SK-N-SH treated with all-trans-retinoic acid at 6 μM for 48 hours (cell line): ENCODE results near the gene CDK14.

Experiments
- BACH2 ChIP-seq: fragments of 250-450 bp; sonication (Bioruptor Pico); IDR thresholded peaks from 2 replicates; pipeline ENCODE4 v1.9.0; 2021; ENCODE audit warnings: mild to moderate bottlenecking, borderline replicate concordance
- CSDC2 ChIP-seq: fragments of 250-450 bp; sonication (Bioruptor Pico); IDR thresholded peaks from 2 replicates; pipeline ENCODE4 v1.5.0; 2020; ENCODE audit warnings: mild to moderate bottlenecking, moderate library complexity
- ISL1 ChIP-seq: fragments of 250-450 bp; sonication (Bioruptor Pico); IDR thresholded peaks from 2 replicates; pipeline ENCODE4 v2.1.2; 2022; ENCODE audit warnings: mild to moderate bottlenecking, moderate library complexity
- RARB ChIP-seq: fragments of 250-450 bp; sonication (Bioruptor Pico); IDR thresholded peaks from 2 replicates; pipeline ENCODE4 v1.8.0; 2021; ENCODE audit warnings: mild to moderate bottlenecking, moderate library complexity
- SNAI2 ChIP-seq: fragments of 250-450 bp; sonication (Bioruptor Pico); IDR thresholded peaks from 2 replicates; pipeline ENCODE4 v1.5.0; 2020; ENCODE audit warnings: mild to moderate bottlenecking, moderate library complexity
- TOX ChIP-seq: fragments of 250-450 bp; sonication (Bioruptor Pico); IDR thresholded peaks from 2 replicates; pipeline ENCODE4 v1.8.0; 2021; ENCODE audit warnings: mild to moderate bottlenecking, moderate library complexity, borderline replicate concordance
- ZC3H10 ChIP-seq: fragments of 250-450 bp; sonication (Bioruptor Pico); IDR thresholded peaks from 2 replicates; pipeline ENCODE4 v1.5.1; 2021; ENCODE audit warnings: mild to moderate bottlenecking, moderate library complexity
- ZFP3 ChIP-seq: fragments of 250-450 bp; sonication (Bioruptor Pico); IDR thresholded peaks from 2 replicates; pipeline ENCODE4 v1.5.0; 2020; ENCODE audit warnings: mild to moderate bottlenecking, moderate library complexity
- TF ChIP-seq, protein P1 (sequence below): fragments of 250-450 bp; sonication (Bioruptor Pico); IDR thresholded peaks from 2 replicates; pipeline ENCODE4 v1.5.1; 2020; ENCODE audit warnings: low read depth, mild to moderate bottlenecking, moderate library complexity
- TF ChIP-seq, protein P2 (sequence below): fragments of 250-450 bp; sonication (Bioruptor Pico); IDR thresholded peaks from 2 replicates; pipeline ENCODE4 v1.8.0; 2020; ENCODE audit warnings: mild to moderate bottlenecking, moderate library complexity, borderline replicate concordance
- TF ChIP-seq, protein P3 (sequence below): fragments of 250-450 bp; sonication (Bioruptor Pico); IDR thresholded peaks from 2 replicates; pipeline ENCODE4 v1.5.0; 2020; ENCODE audit warnings: mild to moderate bottlenecking, moderate library complexity
- TF ChIP-seq, protein P4 (sequence below): fragments of 250-450 bp; sonication (Bioruptor Pico); IDR thresholded peaks from 2 replicates; pipeline ENCODE4 v1.5.1; 2021; ENCODE audit warnings: mild to moderate bottlenecking, moderate library complexity
- TF ChIP-seq, protein P5 (sequence below): fragments of 250-450 bp; sonication (Bioruptor Pico); IDR thresholded peaks from 2 replicates; pipeline ENCODE4 v1.8.0; 2021; ENCODE audit warnings: low read depth, mild to moderate bottlenecking, moderate library complexity, borderline replicate concordance

DNA sequence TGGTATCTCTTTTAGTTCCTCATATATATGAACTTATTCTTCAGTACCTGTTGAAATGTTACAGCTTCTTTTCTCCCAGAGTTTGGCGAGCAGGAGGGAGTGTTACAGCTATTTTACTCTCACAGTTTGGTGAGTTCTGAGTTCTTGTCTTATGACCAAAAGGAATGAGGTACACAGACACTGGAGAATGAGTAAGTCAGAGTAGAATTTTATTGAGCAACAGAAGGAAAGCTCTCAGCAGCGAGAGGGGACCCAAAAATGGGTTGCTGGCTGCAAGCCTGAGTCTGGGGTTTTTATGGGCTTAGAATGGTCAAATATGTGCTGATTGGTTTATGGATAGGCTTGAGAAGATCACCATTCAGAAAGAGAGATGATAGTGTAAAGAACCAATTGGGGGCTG lies 175.2 kb downstream of the CDK14 start:
- TF ChIP-seq CSDC2 = no peak
- TF ChIP-seq TOX (CRISPR knock-in tag) = no peak
- TF ChIP-seq, protein P1, sequence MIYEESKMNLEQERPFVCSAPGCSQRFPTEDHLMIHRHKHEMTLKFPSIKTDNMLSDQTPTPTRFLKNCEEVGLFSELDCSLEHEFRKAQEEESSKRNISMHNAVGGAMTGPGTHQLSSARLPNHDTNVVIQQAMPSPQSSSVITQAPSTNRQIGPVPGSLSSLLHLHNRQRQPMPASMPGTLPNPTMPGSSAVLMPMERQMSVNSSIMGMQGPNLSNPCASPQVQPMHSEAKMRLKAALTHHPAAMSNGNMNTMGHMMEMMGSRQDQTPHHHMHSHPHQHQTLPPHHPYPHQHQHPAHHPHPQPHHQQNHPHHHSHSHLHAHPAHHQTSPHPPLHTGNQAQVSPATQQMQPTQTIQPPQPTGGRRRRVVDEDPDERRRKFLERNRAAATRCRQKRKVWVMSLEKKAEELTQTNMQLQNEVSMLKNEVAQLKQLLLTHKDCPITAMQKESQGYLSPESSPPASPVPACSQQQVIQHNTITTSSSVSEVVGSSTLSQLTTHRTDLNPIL (CRISPR knock-in tag) = no peak
- no peak for TF ChIP-seq BACH2 (CRISPR knock-in tag)
- TF ChIP-seq SNAI2 = no peak
- TF ChIP-seq, protein P2, sequence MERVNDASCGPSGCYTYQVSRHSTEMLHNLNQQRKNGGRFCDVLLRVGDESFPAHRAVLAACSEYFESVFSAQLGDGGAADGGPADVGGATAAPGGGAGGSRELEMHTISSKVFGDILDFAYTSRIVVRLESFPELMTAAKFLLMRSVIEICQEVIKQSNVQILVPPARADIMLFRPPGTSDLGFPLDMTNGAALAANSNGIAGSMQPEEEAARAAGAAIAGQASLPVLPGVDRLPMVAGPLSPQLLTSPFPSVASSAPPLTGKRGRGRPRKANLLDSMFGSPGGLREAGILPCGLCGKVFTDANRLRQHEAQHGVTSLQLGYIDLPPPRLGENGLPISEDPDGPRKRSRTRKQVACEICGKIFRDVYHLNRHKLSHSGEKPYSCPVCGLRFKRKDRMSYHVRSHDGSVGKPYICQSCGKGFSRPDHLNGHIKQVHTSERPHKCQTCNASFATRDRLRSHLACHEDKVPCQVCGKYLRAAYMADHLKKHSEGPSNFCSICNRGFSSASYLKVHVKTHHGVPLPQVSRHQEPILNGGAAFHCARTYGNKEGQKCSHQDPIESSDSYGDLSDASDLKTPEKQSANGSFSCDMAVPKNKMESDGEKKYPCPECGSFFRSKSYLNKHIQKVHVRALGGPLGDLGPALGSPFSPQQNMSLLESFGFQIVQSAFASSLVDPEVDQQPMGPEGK (CRISPR knock-in tag) = no peak
- TF ChIP-seq, protein P3, sequence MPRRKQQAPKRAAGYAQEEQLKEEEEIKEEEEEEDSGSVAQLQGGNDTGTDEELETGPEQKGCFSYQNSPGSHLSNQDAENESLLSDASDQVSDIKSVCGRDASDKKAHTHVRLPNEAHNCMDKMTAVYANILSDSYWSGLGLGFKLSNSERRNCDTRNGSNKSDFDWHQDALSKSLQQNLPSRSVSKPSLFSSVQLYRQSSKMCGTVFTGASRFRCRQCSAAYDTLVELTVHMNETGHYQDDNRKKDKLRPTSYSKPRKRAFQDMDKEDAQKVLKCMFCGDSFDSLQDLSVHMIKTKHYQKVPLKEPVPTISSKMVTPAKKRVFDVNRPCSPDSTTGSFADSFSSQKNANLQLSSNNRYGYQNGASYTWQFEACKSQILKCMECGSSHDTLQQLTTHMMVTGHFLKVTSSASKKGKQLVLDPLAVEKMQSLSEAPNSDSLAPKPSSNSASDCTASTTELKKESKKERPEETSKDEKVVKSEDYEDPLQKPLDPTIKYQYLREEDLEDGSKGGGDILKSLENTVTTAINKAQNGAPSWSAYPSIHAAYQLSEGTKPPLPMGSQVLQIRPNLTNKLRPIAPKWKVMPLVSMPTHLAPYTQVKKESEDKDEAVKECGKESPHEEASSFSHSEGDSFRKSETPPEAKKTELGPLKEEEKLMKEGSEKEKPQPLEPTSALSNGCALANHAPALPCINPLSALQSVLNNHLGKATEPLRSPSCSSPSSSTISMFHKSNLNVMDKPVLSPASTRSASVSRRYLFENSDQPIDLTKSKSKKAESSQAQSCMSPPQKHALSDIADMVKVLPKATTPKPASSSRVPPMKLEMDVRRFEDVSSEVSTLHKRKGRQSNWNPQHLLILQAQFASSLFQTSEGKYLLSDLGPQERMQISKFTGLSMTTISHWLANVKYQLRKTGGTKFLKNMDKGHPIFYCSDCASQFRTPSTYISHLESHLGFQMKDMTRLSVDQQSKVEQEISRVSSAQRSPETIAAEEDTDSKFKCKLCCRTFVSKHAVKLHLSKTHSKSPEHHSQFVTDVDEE (CRISPR knock-in tag) = no peak
- TF ChIP-seq, protein P4, sequence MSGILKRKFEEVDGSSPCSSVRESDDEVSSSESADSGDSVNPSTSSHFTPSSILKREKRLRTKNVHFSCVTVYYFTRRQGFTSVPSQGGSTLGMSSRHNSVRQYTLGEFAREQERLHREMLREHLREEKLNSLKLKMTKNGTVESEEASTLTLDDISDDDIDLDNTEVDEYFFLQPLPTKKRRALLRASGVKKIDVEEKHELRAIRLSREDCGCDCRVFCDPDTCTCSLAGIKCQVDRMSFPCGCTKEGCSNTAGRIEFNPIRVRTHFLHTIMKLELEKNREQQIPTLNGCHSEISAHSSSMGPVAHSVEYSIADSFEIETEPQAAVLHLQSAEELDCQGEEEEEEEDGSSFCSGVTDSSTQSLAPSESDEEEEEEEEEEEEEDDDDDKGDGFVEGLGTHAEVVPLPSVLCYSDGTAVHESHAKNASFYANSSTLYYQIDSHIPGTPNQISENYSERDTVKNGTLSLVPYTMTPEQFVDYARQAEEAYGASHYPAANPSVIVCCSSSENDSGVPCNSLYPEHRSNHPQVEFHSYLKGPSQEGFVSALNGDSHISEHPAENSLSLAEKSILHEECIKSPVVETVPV (CRISPR knock-in tag) = no peak
- no peak for TF ChIP-seq ISL1 (CRISPR knock-in tag)
- no peak for TF ChIP-seq ZFP3 (CRISPR knock-in tag)
- no peak for TF ChIP-seq RARB (CRISPR knock-in tag)
- TF ChIP-seq, protein P5, sequence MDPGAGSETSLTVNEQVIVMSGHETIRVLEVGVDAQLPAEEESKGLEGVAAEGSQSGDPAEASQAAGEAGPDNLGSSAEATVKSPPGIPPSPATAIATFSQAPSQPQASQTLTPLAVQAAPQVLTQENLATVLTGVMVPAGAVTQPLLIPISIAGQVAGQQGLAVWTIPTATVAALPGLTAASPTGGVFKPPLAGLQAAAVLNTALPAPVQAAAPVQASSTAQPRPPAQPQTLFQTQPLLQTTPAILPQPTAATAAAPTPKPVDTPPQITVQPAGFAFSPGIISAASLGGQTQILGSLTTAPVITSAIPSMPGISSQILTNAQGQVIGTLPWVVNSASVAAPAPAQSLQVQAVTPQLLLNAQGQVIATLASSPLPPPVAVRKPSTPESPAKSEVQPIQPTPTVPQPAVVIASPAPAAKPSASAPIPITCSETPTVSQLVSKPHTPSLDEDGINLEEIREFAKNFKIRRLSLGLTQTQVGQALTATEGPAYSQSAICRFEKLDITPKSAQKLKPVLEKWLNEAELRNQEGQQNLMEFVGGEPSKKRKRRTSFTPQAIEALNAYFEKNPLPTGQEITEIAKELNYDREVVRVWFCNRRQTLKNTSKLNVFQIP (CRISPR knock-in tag) = no peak
- TF ChIP-seq ZC3H10 (CRISPR knock-in tag) = no peak
